Activated CD4-positive, alpha-beta T cell treated with anti-CD3 and anti-CD28 coated beads, Interleukin-2, amount 50 U/mL, for 4 hours (primary cell): ENCODE data around the gene FHOD3.
"Not testable (repeated sequence)": the region's sequence is repeated elsewhere in the genome, so short reads cannot be mapped to it uniquely, and the experiment has no call there.

Experiments used
- DNase-seq, 2 experiments: peaks; one replicate each; pipeline ENCODE4 v3.0.0-alpha.2; 2020

Gene FHOD3

DNA sequence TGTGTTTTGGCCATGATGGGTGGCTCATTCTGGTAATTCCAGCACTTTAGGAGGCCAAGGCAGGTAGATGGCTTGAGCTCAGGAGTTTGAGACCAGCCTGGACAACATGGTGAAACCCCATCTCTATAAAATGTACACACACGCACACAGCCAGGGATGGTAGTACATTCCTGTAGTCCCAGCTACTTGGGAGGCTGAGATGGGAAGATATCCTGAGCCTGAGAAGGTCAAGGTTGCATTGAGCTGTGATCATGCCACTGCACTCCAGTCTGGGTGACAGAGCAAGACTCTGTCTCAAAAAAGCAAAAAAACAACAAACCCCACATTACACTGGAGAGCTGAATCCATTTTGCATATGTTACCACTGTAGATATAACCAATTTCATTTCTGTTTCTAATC lies 423.8 kb downstream of the FHOD3 start:
- DNase-seq: not testable (repeated sequence)

DNA sequence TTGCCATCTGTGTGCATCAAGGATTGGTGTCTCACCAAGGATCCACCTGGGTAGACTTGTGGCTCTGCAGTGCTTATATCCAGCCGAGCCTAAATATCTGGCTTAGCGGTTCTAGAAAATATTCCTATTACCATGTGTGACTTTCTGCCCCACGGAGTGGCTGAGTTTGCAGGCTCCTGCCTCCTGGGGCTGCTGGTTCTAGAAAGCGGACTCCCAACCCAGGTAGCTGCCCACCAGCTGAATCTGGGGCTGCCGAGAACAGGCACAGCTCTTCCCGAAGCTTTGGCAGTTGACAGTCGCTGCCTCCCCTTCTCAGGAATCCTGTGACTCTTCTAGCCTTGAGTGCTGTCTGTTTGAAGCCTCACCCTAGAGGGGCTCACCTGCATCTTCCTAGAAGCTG lies 426.7 kb downstream of the FHOD3 start:
- DNase-seq: no peak

DNA sequence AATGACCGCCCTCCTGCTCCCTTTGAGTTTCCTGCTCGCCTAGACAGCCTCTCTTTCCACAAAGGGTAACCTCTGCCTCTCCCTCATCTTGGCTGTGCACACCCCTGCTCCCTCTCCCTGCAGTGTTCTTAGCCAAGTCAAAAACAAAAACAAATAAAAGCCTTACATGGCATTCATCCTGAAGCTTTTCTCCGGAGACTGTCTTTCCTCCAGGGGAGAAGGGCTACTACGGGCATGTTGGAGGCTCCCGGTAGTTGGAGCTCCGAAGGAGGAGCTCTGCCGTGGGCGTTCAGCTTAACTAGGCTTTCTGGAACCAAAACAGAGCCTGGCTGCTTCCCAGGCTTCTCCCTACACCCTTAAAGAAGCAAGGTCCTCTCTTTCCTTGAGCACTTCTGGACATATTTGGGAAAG lies 427.1 kb downstream of the FHOD3 start:
- no peak for DNase-seq

DNA sequence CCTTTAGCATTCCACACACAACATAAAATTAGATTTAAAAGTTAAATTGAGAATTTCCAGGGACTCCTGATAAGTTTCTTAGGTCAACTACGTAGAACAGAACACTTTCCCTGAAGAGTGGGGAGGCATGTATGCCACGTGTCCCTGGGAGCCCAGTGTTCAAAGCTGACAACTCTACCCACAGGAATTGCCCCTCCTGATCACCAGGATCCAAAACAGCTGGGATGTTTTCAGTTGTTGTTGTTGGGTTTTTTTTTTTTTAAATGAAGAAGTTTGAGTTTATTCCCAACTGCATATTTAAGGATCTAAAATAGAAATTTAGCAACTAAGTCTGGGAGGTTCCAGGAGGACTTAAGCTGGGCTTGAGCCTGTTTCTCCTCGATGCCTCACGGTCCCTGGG lies 430.8 kb downstream of the FHOD3 start:
- DNase-seq: no peak

DNA sequence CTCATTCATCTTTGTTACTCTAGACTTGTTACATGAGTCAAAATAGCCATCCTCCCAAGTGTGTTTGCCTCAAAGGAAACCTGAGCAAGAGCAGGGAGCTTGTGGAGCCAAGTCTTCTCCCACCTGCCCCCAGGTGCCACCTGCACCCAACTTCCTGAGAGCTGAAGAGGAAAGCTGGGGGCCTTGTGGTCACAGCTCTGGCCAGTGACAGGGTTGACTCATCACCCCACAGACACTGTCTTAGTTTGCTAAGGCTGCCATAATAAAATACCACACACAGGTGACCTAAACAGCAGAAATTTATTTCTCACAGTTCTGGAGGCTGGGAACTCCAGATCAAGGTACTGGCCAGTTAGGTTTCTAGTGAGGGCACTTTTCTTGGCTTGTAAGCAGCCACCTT lies 431.7 kb downstream of the FHOD3 start:
- no peak for DNase-seq

DNA sequence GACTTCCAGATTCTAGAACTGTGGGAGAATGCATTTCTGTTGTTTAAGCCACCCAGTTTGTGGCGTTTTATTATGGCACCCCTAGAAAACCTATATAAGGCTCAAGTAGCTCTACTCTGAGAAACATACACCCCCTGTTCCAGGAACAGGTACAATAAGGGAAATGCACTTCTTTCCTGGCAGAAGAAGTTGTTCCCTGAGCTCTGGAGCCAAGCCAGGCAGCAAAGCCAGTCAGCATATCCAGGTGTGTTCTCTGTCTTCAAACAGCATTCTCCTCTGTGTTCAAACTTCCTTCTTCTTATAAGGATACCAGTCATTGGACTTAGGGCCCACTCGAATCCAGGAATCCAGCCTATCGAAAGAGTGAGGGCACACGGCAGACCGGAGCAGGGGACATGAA lies 434.8 kb downstream of the FHOD3 start:
- no peak for DNase-seq

DNA sequence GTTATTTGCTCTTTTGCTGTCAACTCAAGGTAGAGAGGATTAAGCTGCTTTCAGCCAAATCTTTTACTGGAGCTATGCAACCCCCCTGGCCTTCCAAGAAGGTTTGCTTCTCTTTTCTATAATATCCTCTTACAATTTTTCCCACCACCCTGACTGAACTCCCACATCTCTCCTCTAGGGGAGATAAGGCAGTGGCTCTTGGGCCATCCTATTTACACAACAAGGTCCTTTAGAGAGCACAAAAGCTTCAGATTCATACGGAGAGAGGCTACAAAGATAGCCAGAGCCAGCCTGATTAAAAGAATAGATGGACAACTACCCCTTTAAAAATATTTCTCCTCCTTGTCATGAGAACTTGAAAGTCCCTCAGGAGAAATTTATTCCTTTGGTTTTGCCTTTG lies 435.6 kb downstream of the FHOD3 start:
- DNase-seq: no peak

DNA sequence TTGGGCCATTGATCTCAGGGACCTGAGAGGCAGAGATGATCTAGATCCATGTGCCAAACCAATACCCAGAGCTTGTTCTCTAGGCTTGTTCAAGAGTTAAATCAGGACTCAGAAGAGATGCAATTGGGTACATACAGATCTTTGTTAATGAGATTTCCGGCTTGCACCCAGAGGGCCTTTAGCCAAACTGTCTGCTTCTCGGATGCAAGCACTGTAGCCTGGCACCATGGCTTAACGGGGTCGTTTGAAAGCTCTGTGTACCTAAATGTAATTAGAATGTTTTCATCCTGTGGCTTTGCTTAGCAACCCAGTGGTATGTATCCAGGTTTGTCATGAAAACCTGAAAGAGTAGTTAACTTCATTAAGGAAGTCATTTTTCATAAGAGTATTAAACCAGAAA lies 437.1 kb downstream of the FHOD3 start:
- no peak for DNase-seq

DNA sequence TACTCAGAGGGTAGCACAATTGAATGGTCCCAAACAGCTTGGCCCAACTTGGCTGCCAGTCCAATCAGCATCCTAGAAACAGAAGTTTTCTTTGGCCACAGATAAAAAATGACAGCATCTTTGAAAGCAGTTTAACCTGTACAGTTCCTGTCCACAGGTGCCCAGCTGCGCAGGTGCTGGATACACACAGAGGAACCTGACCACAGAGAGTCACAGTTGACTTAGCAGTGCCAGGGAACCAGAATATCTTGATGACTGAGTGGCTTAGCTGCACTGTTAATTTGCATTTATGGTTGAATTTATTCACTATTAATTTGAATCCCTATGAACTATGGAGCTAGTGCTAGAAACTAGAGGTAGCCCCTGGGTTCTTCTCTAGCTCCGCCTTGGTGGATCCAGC lies 437.6 kb downstream of the FHOD3 start:
- DNase-seq: no peak

DNA sequence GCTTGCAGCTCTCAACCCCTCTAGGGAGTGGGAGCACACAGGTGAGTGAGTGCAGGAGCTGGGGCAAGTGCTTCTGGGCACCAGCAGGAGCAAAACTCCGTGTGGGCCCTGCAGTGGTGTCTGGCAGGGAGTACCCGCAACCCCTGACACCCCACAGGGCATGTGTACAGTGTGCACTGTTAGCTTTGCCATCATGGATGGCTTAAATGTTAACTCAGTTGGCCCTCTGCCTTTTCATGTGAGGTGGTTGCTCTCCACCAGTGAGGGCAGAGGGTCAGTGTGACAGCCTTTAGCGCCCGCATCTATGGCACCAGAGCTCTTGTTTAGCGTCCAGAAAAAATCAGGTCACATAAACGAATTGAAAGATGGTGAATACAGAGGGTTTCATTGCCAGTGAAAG lies 438.6 kb downstream of the FHOD3 start:
- DNase-seq: no peak

DNA sequence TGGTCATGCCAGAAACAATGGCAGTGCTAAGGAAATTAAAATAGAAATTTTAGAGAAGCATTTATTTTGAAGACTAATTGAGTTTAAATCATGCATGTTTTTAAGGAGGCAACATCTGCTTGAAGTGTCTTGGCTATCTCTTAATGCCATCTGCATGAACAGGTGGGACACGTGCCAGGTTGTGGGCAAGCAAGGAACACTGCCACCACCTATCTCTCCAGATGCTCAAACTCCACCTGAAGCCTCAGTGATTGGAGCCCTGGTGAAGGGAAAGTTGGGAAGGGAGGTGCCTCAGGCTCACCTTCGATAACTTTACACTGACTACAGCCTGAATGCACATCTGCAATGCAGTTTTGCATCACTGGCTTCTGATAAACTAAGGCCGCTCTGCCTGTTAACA lies 439.8 kb downstream of the FHOD3 start:
- no peak for DNase-seq

DNA sequence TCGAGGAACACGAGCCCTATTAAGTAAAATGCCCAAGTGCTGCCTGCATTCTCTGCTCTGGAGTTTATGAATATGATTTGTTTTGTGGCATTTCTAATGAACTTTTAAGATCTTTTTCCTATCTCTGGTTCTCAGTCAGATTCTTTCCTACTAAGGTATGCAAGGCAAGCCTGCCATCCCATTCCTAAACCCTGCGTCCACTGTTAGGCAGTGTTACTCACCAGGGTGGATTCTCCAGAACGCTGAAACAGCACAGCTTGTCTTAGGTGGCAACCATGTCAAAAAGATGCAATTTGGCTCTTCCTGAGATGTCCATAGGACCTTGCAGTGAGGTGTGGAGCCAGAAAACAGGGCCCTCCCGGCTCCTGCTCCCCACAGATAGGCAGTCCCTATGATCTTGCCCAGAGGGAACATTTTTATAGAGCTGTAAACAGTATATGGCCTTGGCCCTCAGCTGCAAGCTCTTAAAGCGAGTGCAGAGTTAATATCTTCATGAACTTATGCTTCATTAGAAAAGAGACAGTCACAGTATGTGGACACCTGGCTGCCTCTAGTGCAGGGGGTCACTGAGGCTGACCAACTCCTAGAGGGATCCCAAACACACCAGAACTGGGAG lies 446.9 kb downstream of the FHOD3 start:
- DNase-seq: no peak

DNA sequence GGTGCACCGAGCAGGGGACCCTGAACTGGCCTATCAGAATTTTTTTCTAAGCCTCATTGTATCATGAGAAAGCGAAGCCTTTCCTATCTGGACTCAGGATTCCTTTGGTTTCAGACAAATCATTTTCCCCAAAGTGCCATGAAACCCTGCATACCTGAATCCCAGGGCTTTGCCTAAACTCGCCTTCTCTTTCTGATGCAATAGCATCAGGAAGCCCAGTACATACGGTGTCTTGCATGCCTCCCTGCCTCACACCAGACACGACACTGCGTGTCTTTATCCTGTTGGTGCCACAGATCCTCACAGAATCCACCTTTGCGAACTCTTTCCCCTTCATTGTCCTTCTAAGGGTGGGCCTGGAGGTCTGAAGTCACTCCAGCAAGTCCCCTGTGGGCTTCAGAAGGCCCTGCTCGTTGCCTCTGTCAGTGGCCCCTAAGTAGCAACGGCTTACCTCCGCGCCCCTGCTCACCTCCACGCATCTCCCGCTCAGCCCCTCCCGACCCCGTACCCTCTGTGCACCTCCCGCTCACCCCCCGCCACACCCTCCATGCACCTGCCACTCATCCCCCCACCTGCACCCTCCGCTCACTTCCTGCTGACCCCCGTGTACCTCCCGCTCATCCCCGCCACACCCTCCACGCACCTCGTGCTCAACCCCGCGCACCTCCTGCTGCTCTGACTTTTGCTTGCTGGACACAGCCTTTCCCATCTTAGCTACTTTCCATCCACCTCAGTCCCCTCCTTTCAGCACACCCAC lies 447.9 kb downstream of the FHOD3 start:
- no peak for DNase-seq

DNA sequence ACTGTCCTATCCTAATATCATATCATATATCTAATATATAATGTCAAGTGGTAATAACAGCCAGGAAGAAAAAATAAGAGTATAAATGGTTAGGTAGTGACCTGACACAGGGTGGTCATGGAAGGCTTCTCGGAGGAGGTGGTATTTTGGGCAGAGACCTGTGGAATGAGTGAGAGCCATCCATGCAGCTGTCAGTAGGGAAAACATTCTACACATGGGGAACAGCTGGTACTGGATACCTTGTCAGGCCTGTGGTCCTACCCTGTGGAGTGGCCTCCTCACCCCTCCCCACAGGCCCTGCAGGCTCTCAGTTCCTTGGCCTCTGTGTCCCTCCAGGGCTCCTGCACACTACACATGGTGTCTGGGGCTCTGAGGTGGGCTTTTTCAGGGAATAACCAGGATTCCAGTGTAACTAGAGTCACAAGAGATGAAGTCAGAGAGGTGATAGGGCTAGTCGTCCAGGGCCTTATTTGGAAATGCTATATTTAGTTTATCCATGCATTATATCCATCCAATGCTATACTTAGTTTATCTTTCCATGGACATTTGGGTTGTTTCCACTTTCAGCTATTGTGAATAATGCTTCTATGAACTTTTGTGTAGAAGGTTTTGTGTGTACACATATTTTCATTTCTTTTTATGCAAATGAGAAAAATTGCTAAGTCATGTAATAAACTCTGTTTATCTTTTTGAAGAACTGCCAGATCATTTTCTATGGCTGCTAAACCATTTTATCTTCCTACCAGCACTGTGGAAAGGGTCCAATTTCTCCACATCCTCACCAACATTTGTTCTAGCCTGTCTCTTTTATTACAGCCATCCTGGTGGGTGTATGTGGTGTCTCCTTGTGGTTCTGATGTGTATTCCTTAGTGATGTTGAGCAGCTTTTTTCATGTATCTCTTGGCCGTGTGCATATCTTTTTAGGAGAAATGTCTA lies 455.7 kb downstream of the FHOD3 start:
- no peak for DNase-seq

DNA sequence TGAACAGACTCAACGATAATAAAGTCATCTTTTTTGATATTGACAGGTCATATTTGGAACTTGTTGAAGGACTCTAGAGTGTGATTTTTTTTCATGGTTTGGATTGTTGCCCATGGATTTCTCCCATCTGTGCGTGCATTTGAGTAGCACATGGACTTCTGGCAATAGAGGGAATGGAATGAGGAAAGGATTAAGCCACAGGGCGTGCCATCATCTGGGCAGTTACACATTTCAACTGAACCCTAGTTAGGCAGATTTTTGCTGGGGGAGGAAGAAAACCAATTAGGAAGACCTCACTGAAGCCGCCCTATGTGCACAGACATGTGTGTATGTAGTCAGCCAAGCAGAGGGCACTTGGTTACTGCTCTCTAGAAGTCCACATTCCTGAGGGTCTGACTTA lies 458.7 kb downstream of the FHOD3 start:
- DNase-seq: no peak

DNA sequence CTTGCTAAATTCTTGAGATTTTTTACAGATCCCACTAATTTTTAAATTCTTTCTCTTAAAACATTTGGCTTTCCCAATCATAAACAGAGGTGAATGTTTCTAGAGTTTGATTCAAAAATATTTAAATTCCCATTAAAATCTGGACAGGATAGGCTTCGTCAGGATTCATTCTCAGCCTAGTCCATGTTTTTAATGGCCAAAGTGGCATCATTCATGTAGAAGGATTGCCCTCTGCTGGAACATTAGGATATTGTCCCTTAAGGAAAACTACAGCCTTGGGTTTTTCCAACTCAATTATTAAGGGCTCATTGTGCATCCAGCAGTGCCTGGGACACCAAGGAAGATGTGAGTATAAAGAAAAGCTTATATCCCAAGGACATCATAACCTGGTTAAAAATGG lies 459.6 kb downstream of the FHOD3 start:
- DNase-seq: no peak

DNA sequence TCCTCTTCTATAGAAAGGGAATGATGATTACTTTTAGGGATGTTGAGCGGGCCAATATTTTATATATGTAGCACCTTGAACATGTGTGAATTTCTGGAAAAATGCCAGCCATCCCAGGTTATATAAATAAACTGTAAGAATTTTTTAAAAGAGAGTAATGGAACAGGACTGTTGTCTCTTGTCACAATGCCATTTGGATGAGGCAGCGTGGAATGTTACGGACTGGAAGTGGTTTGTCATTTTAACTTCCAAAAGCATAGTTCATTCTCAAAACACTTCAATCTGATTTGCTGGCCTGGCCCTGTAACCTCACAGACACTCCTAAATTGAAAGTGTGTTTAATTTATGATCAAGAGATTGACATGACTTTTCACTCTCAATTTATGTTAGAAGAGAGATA lies 460.5 kb downstream of the FHOD3 start:
- DNase-seq: no peak

DNA sequence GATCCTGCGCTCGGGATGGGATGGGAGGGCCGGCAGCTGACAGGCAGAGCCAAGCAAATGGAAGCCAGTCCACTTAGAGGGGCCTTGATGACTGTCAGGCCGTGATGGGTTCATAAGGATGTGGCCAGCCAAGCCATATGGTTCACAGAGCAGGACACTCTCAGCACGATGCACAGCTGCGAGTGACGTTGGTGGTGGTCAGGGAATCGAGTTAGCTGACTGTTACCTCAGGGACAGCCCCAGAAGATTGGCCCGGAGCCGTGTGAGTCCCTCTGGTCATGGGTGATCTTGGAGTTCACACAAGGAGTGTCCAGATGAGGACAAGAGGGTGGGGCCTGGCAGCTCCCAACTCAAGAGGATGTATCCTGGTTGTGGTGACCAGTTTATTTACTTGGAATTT lies 461.1 kb downstream of the FHOD3 start:
- DNase-seq: no peak

DNA sequence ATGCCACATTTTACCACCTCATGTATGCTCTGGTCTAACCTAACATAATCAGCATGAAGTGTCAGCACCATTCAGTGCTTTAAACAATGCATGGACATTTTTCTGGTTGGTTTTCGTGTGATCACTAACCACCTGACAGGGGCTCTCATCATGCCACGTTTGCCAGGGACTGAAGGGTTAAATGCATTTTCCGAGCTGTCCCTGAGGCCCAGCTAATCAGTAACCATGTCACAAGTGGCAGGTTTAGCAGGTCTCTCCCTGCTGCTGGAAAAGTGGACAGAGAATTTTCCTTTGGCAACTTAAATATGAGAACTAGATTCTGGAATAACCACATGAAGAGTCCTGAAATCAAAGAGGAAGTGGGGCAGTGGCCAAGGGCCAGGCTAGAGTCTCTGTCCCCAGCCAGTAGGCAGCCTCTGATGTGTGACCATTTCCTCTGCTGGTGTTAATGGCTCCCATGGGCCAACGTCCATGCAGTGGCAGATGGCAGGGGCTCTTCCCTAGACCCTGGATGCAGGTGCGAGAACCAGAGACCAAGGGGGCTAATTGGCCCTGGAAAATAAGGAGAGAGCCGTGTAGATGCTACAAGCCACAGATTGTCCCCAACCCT lies 461.8 kb downstream of the FHOD3 start:
- DNase-seq: no peak

DNA sequence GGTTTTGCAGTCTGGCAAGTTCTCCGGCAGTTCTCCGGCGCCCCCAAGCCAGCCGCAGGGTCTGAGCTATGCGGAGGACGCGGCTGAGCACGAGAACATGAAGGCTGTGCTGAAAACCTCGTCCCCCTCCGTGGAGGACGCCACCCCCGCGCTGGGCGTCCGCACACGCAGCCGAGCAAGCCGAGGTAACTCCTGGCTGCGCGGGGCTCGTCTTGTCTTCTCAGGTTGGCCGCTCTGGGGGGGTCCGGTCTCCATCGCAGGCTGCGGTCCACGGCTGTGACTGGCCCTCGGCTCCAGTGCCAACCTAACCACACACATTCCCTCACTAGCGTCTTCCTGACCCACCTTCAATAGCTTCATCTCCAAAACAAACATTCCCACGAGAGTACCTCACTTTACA lies 463.1 kb downstream of the FHOD3 start:
- no peak for DNase-seq

DNA sequence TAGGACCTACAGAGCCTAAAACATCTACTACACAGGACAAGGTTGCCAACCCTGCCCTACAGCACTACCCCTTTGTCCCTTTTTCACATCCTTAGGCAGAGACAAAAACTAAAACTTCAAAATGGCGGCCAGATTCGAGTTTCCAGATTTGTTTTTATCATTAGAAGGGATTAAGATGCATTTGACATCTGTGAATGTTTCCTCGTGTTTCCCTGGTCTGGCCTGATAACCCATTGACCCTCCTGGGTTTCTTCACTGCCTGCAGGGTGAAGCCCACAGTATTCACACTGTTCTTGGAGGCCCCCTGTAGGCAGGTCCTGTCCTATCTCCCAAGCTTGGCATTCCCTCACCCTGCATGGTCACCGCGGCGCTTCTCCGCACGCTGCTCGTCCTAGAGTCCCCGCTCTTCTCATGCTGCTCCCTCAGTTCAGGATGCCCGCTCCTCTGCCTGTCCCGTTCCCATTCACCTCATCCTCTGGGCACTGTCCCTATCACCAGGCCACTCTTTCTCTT lies 463.7 kb downstream of the FHOD3 start:
- no peak for DNase-seq

DNA sequence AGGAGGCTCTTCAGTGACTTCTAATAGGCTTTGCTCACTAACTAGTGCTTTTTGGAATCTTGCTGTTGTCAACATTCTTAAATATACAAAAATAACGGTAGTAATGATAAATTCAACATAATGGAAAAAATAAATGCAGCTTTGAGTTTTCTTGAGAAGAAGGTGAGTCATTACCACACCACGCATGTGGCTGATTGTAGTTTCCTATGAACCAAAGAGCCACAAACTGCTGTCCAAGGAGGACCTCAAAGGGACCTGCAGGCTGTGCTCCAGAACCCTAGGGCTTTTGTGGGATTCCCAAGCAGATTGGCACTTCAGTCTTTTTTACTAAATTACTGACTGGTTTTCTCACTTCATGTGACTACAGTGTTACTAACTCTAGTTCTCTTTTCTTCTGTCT lies 464.6 kb downstream of the FHOD3 start:
- DNase-seq: no peak

DNA sequence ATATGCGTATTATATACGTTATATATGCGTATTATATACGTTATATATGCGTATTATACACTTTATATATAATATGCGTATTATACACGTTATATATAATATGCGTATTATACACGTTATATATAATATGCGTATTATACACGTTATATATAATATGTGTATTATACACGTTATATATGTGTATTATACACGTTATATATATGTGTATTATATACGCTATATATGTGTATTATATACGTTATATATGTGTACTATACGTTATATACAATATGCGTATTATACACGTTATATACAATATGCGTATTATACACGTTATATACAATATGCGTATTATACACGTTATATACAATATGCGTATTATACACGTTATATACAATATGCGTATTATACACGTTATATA lies 465.5 kb downstream of the FHOD3 start:
- DNase-seq: not testable (repeated sequence)
